ENCODE measurements around the gene FBL. TPM values are rescaled to one million over a fixed set of nuclear protein-coding genes. Genes with fewer than 3 reads are reported as not detected.

FBL gene
- total and polyA plus RNA-seq, 2 experiments from 2014 or later, result 59.3 to 63.9 TPM

GRCh38 chr19:39871886-39872866, 26.0 kb upstream of the FBL start:
- no peaks in the 10 kb centered on the region for H3K79me2 ChIP-seq (ENCODE audit: insufficient read depth)
- H3K9ac ChIP-seq, result no peak overlapping the region
- H4K20me1 ChIP-seq (ENCODE audit: insufficient read depth), result no peaks in the 10 kb centered on the region
- no peaks in the 10 kb centered on the region for H3K36me3 ChIP-seq (ENCODE audit: low read depth)
- H2AFZ ChIP-seq, result no peak overlapping the region
- DNase-seq, result no peak
- in situ Hi-C loops (cut with MboI), result no loop called here
- H3K27ac ChIP-seq, result no peak overlapping the region
- no peaks in the 10 kb centered on the region for H3K9me2 ChIP-seq (ENCODE audit: insufficient read depth)
- TF ChIP-seq EZH2 (IDR thresholded peaks at IDR 0.05; ENCODE audit: insufficient read depth, poor library complexity, severe bottlenecking) (no peak), EZH2phosphoT487 (IDR thresholded peaks at IDR 0.05; ENCODE audit: insufficient read depth, low read depth) (no peak)
- 70 to 72% methylated on average over 42 to 45 of the region's 47 CpGs for WGBS, 2 experiments (ENCODE audit: low coverage in 1 of 2, low lambda C conversion rate in 2 of 2, missing lambda C conversion rate in 2 of 2)
- H3K4me1 ChIP-seq (ENCODE audit: insufficient read depth), result no peaks in the 10 kb centered on the region
- no peaks in the 10 kb centered on the region for H3F3A ChIP-seq (ENCODE audit: insufficient read depth)
- no peaks in the 10 kb centered on the region for H3K27me3 ChIP-seq (replicated peaks; ENCODE audit: insufficient read depth)
- H3K9me3 ChIP-seq (ENCODE audit: low read depth), result no peaks in the 10 kb centered on the region
- no peak overlapping the region for H3K4me2 ChIP-seq (ENCODE audit: unreplicated experiment)
- H3K4me3 ChIP-seq, result no peak overlapping the region

DNA sequence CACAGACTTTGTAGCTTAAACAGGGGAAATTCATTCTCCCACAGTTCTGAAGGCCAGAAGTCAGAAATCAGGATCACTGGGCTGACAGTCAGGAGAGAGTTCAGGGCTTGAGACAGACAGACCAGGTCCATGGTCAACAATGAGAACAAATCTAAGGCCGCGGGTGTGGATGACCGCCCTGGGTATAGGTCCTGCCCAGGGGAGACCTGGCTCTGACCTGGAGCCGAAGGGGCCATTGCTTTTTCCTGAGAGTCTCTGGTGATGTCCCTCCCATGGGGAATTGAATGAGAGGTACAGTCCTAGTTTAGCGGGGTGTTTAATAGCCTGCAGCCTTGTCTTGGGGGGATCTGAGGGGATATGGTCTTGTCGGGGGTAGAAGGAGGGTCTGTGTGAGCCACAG, 25.2 kb upstream of the FBL start:
- no peaks in the 10 kb centered on the region for H3K9me2 ChIP-seq (ENCODE audit: insufficient read depth)
- H3K27ac ChIP-seq, result no peak overlapping the region
- H3K4me1 ChIP-seq (ENCODE audit: insufficient read depth), result no peaks in the 10 kb centered on the region
- in situ Hi-C loops (cut with MboI), result no loop called here
- no peak for DNase-seq
- no peaks in the 10 kb centered on the region for H3K79me2 ChIP-seq (ENCODE audit: insufficient read depth)
- H3K27me3 ChIP-seq (replicated peaks; ENCODE audit: insufficient read depth), result no peaks in the 10 kb centered on the region; the same call in 1 of the 2 replicates
- no peak overlapping the region for H2AFZ ChIP-seq
- no peak for TF ChIP-seq EZH2phosphoT487 (IDR thresholded peaks at IDR 0.05; ENCODE audit: insufficient read depth, low read depth)
- 73 to 77% methylated on average over 6 of the region's 6 CpGs for WGBS, 2 experiments (ENCODE audit: low coverage in 1 of 2, low lambda C conversion rate in 2 of 2, missing lambda C conversion rate in 2 of 2)
- H3K4me3 ChIP-seq, result no peak overlapping the region
- no peak overlapping the region for H3K9ac ChIP-seq
- H4K20me1 ChIP-seq (ENCODE audit: insufficient read depth), result no peaks in the 10 kb centered on the region
- H3F3A ChIP-seq (ENCODE audit: insufficient read depth), result no peaks in the 10 kb centered on the region
- H3K9me3 ChIP-seq (ENCODE audit: low read depth), result no peaks in the 10 kb centered on the region
- no peaks in the 10 kb centered on the region for H3K36me3 ChIP-seq (ENCODE audit: low read depth)
- H3K4me2 ChIP-seq (ENCODE audit: unreplicated experiment), result no peak overlapping the region

DNA sequence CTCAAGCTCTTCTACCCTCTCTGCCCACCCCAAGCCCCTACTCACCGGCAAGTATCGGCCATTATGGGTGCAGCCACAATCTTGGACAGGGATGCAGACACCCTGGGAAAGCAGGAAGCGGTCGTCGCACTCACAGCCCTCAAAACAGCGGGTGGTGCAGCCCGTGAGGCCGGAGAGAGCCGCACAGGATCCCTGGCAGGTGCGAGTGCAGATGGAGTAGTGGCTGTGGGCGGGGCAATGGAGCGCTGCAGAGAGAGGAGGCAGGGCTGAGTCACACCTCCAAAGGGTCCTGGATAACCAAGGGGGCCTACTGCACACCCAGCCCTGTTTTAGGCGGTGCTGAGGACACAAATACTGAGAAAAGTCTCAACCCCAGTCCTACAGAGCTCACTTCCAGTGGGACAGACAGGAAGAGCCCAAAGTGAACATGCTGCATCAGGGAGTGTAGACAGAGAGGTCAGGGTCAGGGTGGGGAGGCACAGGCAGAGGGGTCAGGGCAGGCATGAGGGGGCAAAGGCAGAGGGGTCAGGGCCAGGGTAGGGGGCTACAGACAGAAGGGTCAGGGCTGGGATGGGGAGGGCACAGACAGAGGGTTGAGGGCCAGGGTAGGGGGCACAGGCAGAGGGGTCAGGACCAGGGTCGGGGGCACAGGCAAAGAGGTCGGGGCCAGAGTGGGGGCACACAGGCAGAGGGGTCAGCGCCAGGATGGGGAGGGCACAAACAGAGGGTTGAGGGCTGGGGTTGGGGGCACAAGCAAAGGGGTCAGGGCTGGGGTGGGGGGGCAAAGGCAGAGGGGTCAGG, 24.2 kb upstream of the FBL start:
- Histone ChIP-seq H3K9ac (no peak overlapping the region), H4K20me1 (ENCODE audit: insufficient read depth) (no peaks in the 10 kb centered on the region), H3K27me3 (replicated peaks; ENCODE audit: insufficient read depth) (no peaks in the 10 kb centered on the region; the same call in 1 of the 2 replicates), H2AFZ (no peak overlapping the region), H3K27ac (no peak overlapping the region), H3F3A (ENCODE audit: insufficient read depth) (no peaks in the 10 kb centered on the region), H3K4me2 (ENCODE audit: unreplicated experiment) (no peak overlapping the region), H3K79me2 (ENCODE audit: insufficient read depth) (no peaks in the 10 kb centered on the region), H3K36me3 (ENCODE audit: low read depth) (no peaks in the 10 kb centered on the region), H3K4me3 (no peak overlapping the region), H3K4me1 (ENCODE audit: insufficient read depth) (no peaks in the 10 kb centered on the region), H3K9me3 (ENCODE audit: low read depth) (no peaks in the 10 kb centered on the region), H3K9me2 (ENCODE audit: insufficient read depth) (no peaks in the 10 kb centered on the region)
- in situ Hi-C loops (cut with MboI), result no loop called here
- DNase-seq, result no peak
- WGBS, 2 experiments (ENCODE audit: low coverage in 1 of 2, low lambda C conversion rate in 2 of 2, missing lambda C conversion rate in 2 of 2), result 9 to 18% methylated on average over 13 to 16 of the region's 16 CpGs
- TF ChIP-seq EZH2phosphoT487 (IDR thresholded peaks at IDR 0.05; ENCODE audit: insufficient read depth, low read depth) (no peak), EZH2 (IDR thresholded peaks at IDR 0.05; ENCODE audit: insufficient read depth, poor library complexity, severe bottlenecking) (no peak)

GRCh38 chr19:39867952-39868351, 21.8 kb upstream of the FBL start:
- Histone ChIP-seq H3K4me1 (ENCODE audit: insufficient read depth) (no peaks in the 10 kb centered on the region), H3K9me3 (ENCODE audit: low read depth) (no peaks in the 10 kb centered on the region), H3K27me3 (replicated peaks; ENCODE audit: insufficient read depth) (no peaks in the 10 kb centered on the region; the same call in 1 of the 2 replicates), H3K9ac (no peak overlapping the region), H3K79me2 (ENCODE audit: insufficient read depth) (no peaks in the 10 kb centered on the region), H3K27ac (no peak overlapping the region), H4K20me1 (ENCODE audit: insufficient read depth) (no peaks in the 10 kb centered on the region), H3F3A (ENCODE audit: insufficient read depth) (no peaks in the 10 kb centered on the region), H3K9me2 (ENCODE audit: insufficient read depth) (no peaks in the 10 kb centered on the region), H2AFZ (no peak overlapping the region), H3K4me3 (no peak overlapping the region), H3K4me2 (ENCODE audit: unreplicated experiment) (no peak overlapping the region), H3K36me3 (ENCODE audit: low read depth) (no peaks in the 10 kb centered on the region)
- 62 to 65% methylated on average over 6 of the region's 6 CpGs for WGBS, 2 experiments (ENCODE audit: low coverage in 1 of 2, low lambda C conversion rate in 2 of 2, missing lambda C conversion rate in 2 of 2)
- in situ Hi-C loops (cut with MboI), result no loop called here
- TF ChIP-seq EZH2 (IDR thresholded peaks at IDR 0.05; ENCODE audit: insufficient read depth, poor library complexity, severe bottlenecking) (no peak), EZH2phosphoT487 (IDR thresholded peaks at IDR 0.05; ENCODE audit: insufficient read depth, low read depth) (no peak)
- no peak for DNase-seq

Measured in GM23248 (cell line).